GM23248 (cell line): ENCODE data around the gene EID2.

ENCODE experiments used
- EZH2 ChIP-seq: fragments of 200-600 bp; sonication (generic); IDR thresholded peaks from 2 replicates; pipeline ENCODE4 v1.6.1; 2018; ENCODE audit warnings: antibody characterized with exemption, mild to moderate bottlenecking; ENCODE audit not compliant: insufficient read depth, poor library complexity, severe bottlenecking
- EZH2phosphoT487 ChIP-seq: fragments of 200-600 bp; sonication (generic); IDR thresholded peaks from 2 replicates; pipeline ENCODE4 v1.6.1; 2018; ENCODE audit warnings: antibody characterized with exemption, moderate library complexity, mild to moderate bottlenecking, low read depth; ENCODE audit not compliant: insufficient read depth

- TF ChIP-seq EZH2 (no peak), EZH2phosphoT487 (no peak)
Measured at GRCh38 chr19:39550197-39550596, 10.2 kb upstream of the EID2 start.
